ENCODE measurements around the gene DDX31.

DDX31 gene

GRCh38 chr9:132673355-132673754 lies 3.6 kb upstream of the DDX31 start:
- peak; percentile 57 for DNase-seq (ENCODE audit: low read depth, low spot score)

- DNase-seq (ENCODE audit: low read depth, low spot score), result peak; percentile 18
These were observed 2.6 kb upstream of the DDX31 start for GRCh38 chr9:132672413-132672690.

GRCh38 chr9:132671620-132672412 lies 2.0 kb upstream of the DDX31 start:
- no peak for DNase-seq (ENCODE audit: low read depth, low spot score)

- peak; percentile 67 for DNase-seq (ENCODE audit: low read depth, low spot score)
These were observed 941 bp upstream of the DDX31 start, which contains the start of gene GTF3C4 for GRCh38 chr9:132670457-132671391. Gene GTF3C4, plus strand, starts transcription at chr9:132670464. Its CDS starts 135 bp downstream, at chr9:132670599.

GRCh38 chr9:132669319-132669697 lies 475 bp downstream of the DDX31 start:
- DNase-seq (ENCODE audit: low read depth, low spot score), result peak; percentile 84

GRCh38 chr9:132663851-132664250 lies 5.9 kb downstream of the DDX31 start:
- no peak for DNase-seq (ENCODE audit: low read depth, low spot score)

- peak; percentile 36 for DNase-seq (ENCODE audit: low read depth, low spot score)
These were observed 6.7 kb downstream of the DDX31 start for GRCh38 chr9:132663117-132663516.

- DNase-seq (ENCODE audit: low read depth, low spot score), result no peak
These were observed 7.4 kb downstream of the DDX31 start for GRCh38 chr9:132662152-132662945.

GRCh38 chr9:132656299-132656698 lies 13.5 kb downstream of the DDX31 start:
- DNase-seq (ENCODE audit: low read depth, low spot score), result no peak

- DNase-seq (ENCODE audit: low read depth, low spot score), result no peak
These were observed 18.5 kb downstream of the DDX31 start for GRCh38 chr9:132651259-132651658.

GRCh38 chr9:132648685-132649084 lies 21.1 kb downstream of the DDX31 start:
- no peak for DNase-seq (ENCODE audit: low read depth, low spot score)

GRCh38 chr9:132648283-132648682 lies 21.5 kb downstream of the DDX31 start:
- no peak for DNase-seq (ENCODE audit: low read depth, low spot score)

- no peak for DNase-seq (ENCODE audit: low read depth, low spot score)
These were observed 22.0 kb downstream of the DDX31 start for GRCh38 chr9:132647806-132648205.

- DNase-seq (ENCODE audit: low read depth, low spot score), result no peak
These were observed 22.4 kb downstream of the DDX31 start for GRCh38 chr9:132647355-132647754.

GRCh38 chr9:132646726-132647125 lies 23.1 kb downstream of the DDX31 start:
- DNase-seq (ENCODE audit: low read depth, low spot score), result no peak

GRCh38 chr9:132645711-132646110 lies 24.1 kb downstream of the DDX31 start:
- DNase-seq (ENCODE audit: low read depth, low spot score), result no peak

GRCh38 chr9:132645306-132645705 lies 24.5 kb downstream of the DDX31 start:
- DNase-seq (ENCODE audit: low read depth, low spot score), result no peak

GRCh38 chr9:132644251-132644650 lies 25.5 kb downstream of the DDX31 start:
- peak; percentile 10 for DNase-seq (ENCODE audit: low read depth, low spot score)

GRCh38 chr9:132641216-132641615 lies 28.6 kb downstream of the DDX31 start:
- DNase-seq (ENCODE audit: low read depth, low spot score), result no peak

GRCh38 chr9:132639322-132639721 lies 30.5 kb downstream of the DDX31 start:
- DNase-seq (ENCODE audit: low read depth, low spot score), result no peak

- DNase-seq (ENCODE audit: low read depth, low spot score), result no peak
These were observed 31.5 kb downstream of the DDX31 start for GRCh38 chr9:132638240-132638639.

- DNase-seq (ENCODE audit: low read depth, low spot score), result no peak
These were observed 32.0 kb downstream of the DDX31 start for GRCh38 chr9:132637801-132638200.

Data from ELF-1 (cell line).